Loucy (cell line): Measurements from ENCODE around the gene MKLN1.

Experiments used
- H2AFZ ChIP-seq: fragments of 200-600 bp; sonication (generic); 2 replicates; pipeline ENCODE4 v1.6.0; 2016; ENCODE audit warnings: antibody characterized with exemption, mild to moderate bottlenecking, low read length, moderate library complexity
- H3F3A ChIP-seq: fragments of 200-600 bp; 2 replicates; pipeline ENCODE4 v1.6.0; 2016; ENCODE audit warnings: antibody characterized with exemption, low read depth, mild to moderate bottlenecking
- H3K27me3 ChIP-seq: fragments of 200-600 bp; sonication (generic); 2 replicates; pipeline ENCODE4 v1.6.1; 2014; ENCODE audit warnings: low read length, mild to moderate bottlenecking; ENCODE audit not compliant: insufficient read depth, poor library complexity, severe bottlenecking
- H3K36me3 ChIP-seq: fragments of 200-600 bp; sonication (generic); 2 replicates; pipeline ENCODE4 v1.6.1; 2016; ENCODE audit warnings: low read length; ENCODE audit not compliant: insufficient read depth
- H3K4me1 ChIP-seq: fragments of 200-600 bp; sonication (generic); 2 replicates; pipeline ENCODE4 v1.5.1; 2014; ENCODE audit warnings: low read length, mild to moderate bottlenecking; ENCODE audit not compliant: insufficient read depth, poor library complexity, severe bottlenecking
- H3K4me2 ChIP-seq: fragments of 200-600 bp; sonication (generic); 2 replicates; pipeline ENCODE4 v1.6.0; 2014; ENCODE audit warnings: antibody characterized with exemption, low read length, low read depth, mild to moderate bottlenecking; ENCODE audit not compliant: poor library complexity, severe bottlenecking
- H3K4me3 ChIP-seq: fragments of 200-600 bp; sonication (generic); 2 replicates; pipeline ENCODE4 v1.5.1; 2014; ENCODE audit warnings: low read length, mild to moderate bottlenecking, mixed read lengths; ENCODE audit not compliant: poor library complexity, severe bottlenecking
- H3K79me2 ChIP-seq: fragments of 200-600 bp; sonication (generic); 2 replicates; pipeline ENCODE4 v1.6.1; 2014; ENCODE audit warnings: low read length; ENCODE audit not compliant: insufficient read depth
- H3K9ac ChIP-seq: fragments of 200-600 bp; sonication (generic); 2 replicates; pipeline ENCODE4 v1.6.0; 2014; ENCODE audit warnings: mild to moderate bottlenecking, low read depth, low read length, moderate library complexity; ENCODE audit not compliant: poor library complexity, severe bottlenecking
- H3K9me2 ChIP-seq: fragments of 200-600 bp; sonication (generic); replicated peaks from 2 replicates; pipeline ENCODE4 v1.6.1; 2016; ENCODE audit warnings: low read depth, low read length, mixed read lengths
- H3K9me3 ChIP-seq: fragments of 200-600 bp; sonication (generic); 2 replicates; pipeline ENCODE4 v1.6.1; 2014; ENCODE audit warnings: mild to moderate bottlenecking, antibody characterized with exemption, low read length, low read depth; ENCODE audit not compliant: insufficient read depth
- H4K20me1 ChIP-seq: fragments of 200-600 bp; sonication (generic); 2 replicates; pipeline ENCODE4 v1.6.0; 2014; ENCODE audit warnings: antibody characterized with exemption, low read length, mild to moderate bottlenecking; ENCODE audit not compliant: insufficient read depth, poor library complexity, severe bottlenecking
- CTCF ChIP-seq: fragments of 200-600 bp; sonication (generic); conservative IDR thresholded peaks from 2 replicates; pipeline ENCODE4 v1.5.1; 2014; ENCODE audit warnings: mild to moderate bottlenecking, antibody characterized with exemption, low read length
- EZH2phosphoT487 ChIP-seq: fragments of 200-600 bp; IDR thresholded peaks from 2 replicates; pipeline ENCODE4 v1.6.1; 2018; ENCODE audit warnings: antibody characterized with exemption, mild to moderate bottlenecking, moderate library complexity, borderline replicate concordance

Gene MKLN1

GRCh38 chr7:131390275-131390674 is 62.6 kb downstream of the MKLN1 start:
- H3K4me3 ChIP-seq = no peak overlapping the region
- H3K9me2 ChIP-seq = no peaks in the 10 kb centered on the region
- no peaks in the 10 kb centered on the region for H3K27me3 ChIP-seq
- H3K9ac ChIP-seq = no peak overlapping the region
- TF ChIP-seq EZH2phosphoT487 (no peak), CTCF (no peak)
- no peak overlapping the region for H2AFZ ChIP-seq
- H3K9me3 ChIP-seq = no peaks in the 10 kb centered on the region
- peaks cover 32% of the 10 kb centered on the region; the same call in 1 of the 2 replicates for H3K79me2 ChIP-seq
- H3F3A ChIP-seq = no peaks in the 10 kb centered on the region
- H3K4me1 ChIP-seq = peaks cover 4% of the 10 kb centered on the region
- H3K4me2 ChIP-seq = no peak overlapping the region
- H4K20me1 ChIP-seq = peaks cover 8% of the 10 kb centered on the region
- peaks cover 16% of the 10 kb centered on the region; the same call in 1 of the 2 replicates for H3K36me3 ChIP-seq

GRCh38 chr7:131391145-131391544 is 63.5 kb downstream of the MKLN1 start:
- Histone ChIP-seq H3K9me3 (no peaks in the 10 kb centered on the region), H2AFZ (no peak overlapping the region), H3K36me3 (peaks cover 16% of the 10 kb centered on the region; the same call in 1 of the 2 replicates), H3K27me3 (no peaks in the 10 kb centered on the region), H4K20me1 (peaks cover 4% of the 10 kb centered on the region), H3K4me3 (no peak overlapping the region), H3F3A (no peaks in the 10 kb centered on the region), H3K9me2 (no peaks in the 10 kb centered on the region), H3K79me2 (peaks cover 25% of the 10 kb centered on the region; the same call in 1 of the 2 replicates), H3K9ac (no peak overlapping the region), H3K4me1 (peaks cover 4% of the 10 kb centered on the region), H3K4me2 (no peak overlapping the region)
- TF ChIP-seq EZH2phosphoT487 = no peak
- TF ChIP-seq CTCF = no peak

- Histone ChIP-seq H3K4me2 (no peak overlapping the region), H3K9me3 (peaks cover 6% of the 10 kb centered on the region; the same call in 1 of the 2 replicates), H3K27me3 (no peaks in the 10 kb centered on the region), H3K36me3 (peaks cover 66% of the 10 kb centered on the region), H4K20me1 (peaks cover 3% of the 10 kb centered on the region), H3K4me3 (no peak overlapping the region), H3F3A (no peaks in the 10 kb centered on the region), H3K9ac (no peak overlapping the region), H3K79me2 (peaks cover 3% of the 10 kb centered on the region; the same call in 1 of the 2 replicates), H2AFZ (no peak overlapping the region), H3K9me2 (no peaks in the 10 kb centered on the region), H3K4me1 (no peaks in the 10 kb centered on the region)
- no peak for TF ChIP-seq CTCF
- TF ChIP-seq EZH2phosphoT487 = no peak
These were observed 73.1 kb downstream of the MKLN1 start for GRCh38 chr7:131400681-131401176.
